Stimulated activated CD4-positive, alpha-beta T cell treated with anti-CD3 and anti-CD28 coated beads, TNF-alpha, amount 100 ng/mL, for 24 hours (primary cell): ENCODE measurements around the gene STK17B.

Source experiments
- DNase-seq, 3 experiments: peaks; one replicate each; pipeline ENCODE4 v3.0.0-alpha.2; 2020; ENCODE audit warnings: low read depth in 3 of 3

STK17B gene

GRCh38 chr2:196184921-196185320, 13.5 kb upstream of the STK17B start:
- no peak for DNase-seq

GRCh38 chr2:196183528-196184231, 12.3 kb upstream of the STK17B start:
- DNase-seq: no peak

- DNase-seq: no peak
These were observed 11.7 kb upstream of the STK17B start for GRCh38 chr2:196183172-196183473.

- no peak for DNase-seq
These were observed 11.2 kb upstream of the STK17B start for GRCh38 chr2:196182439-196183171.

GRCh38 chr2:196181484-196181883, 10.1 kb upstream of the STK17B start:
- DNase-seq: no peak

GRCh38 chr2:196177124-196177523, 5.7 kb upstream of the STK17B start:
- DNase-seq: no peak

- DNase-seq: peak in 2 of 3 experiments; percentile 54 to 79
These were observed 4.9 kb upstream of the STK17B start for GRCh38 chr2:196176142-196176738.

- no peak for DNase-seq
These were observed 3.0 kb upstream of the STK17B start for GRCh38 chr2:196174404-196174803.

- DNase-seq: no peak
These were observed 2.1 kb upstream of the STK17B start for GRCh38 chr2:196173505-196173904.

GRCh38 chr2:196172951-196173350, 1.6 kb upstream of the STK17B start:
- no peak for DNase-seq

- DNase-seq: no peak
These were observed 568 bp upstream of the STK17B start for GRCh38 chr2:196171946-196172345.

GRCh38 chr2:196170606-196171247, 651 bp downstream of the STK17B start:
- DNase-seq: no peak

- DNase-seq: no peak
These were observed 1.2 kb downstream of the STK17B start for GRCh38 chr2:196170213-196170605.

- no peak for DNase-seq
These were observed 1.9 kb downstream of the STK17B start for GRCh38 chr2:196169516-196169915.

GRCh38 chr2:196168181-196168580, 3.2 kb downstream of the STK17B start:
- no peak for DNase-seq

GRCh38 chr2:196167666-196168065, 3.7 kb downstream of the STK17B start:
- no peak for DNase-seq

GRCh38 chr2:196166876-196167275, 4.5 kb downstream of the STK17B start:
- no peak for DNase-seq

- DNase-seq: no peak
These were observed 6.4 kb downstream of the STK17B start for GRCh38 chr2:196165016-196165415.

GRCh38 chr2:196163285-196163684, 8.1 kb downstream of the STK17B start:
- DNase-seq: no peak

- DNase-seq: no peak
These were observed 8.7 kb downstream of the STK17B start for GRCh38 chr2:196162586-196163175.

GRCh38 chr2:196160946-196161345, 10.4 kb downstream of the STK17B start:
- DNase-seq: no peak

GRCh38 chr2:196160101-196160500, 11.3 kb downstream of the STK17B start:
- DNase-seq: no peak
